Posterior vena cava (tissue), 2 donors: ENCODE measurements around the gene TPM2. TPM values are rescaled to one million over a fixed set of nuclear protein-coding genes. Genes with fewer than 3 reads are reported as not detected.

ENCODE experiments used
- DNase-seq: peaks from one replicate; pipeline ENCODE4 v3.0.0-alpha.2; 2020; ENCODE audit warnings: low spot score
- intact Hi-C, 2 donors: fragments of 100-400 bp; cut with DNase I; formaldehyde crosslinking; loops; one replicate each; pipeline versions ENCODE4 v1.14.1 to v1.14.2; 2022 to 2023
- long read RNA-seq, 2 donors: library from polyadenylated mRNA; unstranded; transcript quantifications; one replicate each; pipeline ENCODE4 v2.0.0, GENCODE V29; 2020 to 2021
- total RNA-seq, 2 donors: library from RNA; stranded (reverse); fragmentation: NEBNext Ultra II Directional; extraction: Animal tissue kit (Norgen Biotek cat#: 25700); gene quantifications; one replicate each; pipeline ENCODE4 v1.2.1, GENCODE V29; 2021
- donor health status: DM: yes; HTN: yes; CAD: no.
- donor health status: DM: yes; HTN: yes; CAD: no.

TPM2 gene
- 1,000 to 10,000 TPM; 2,096 to 3,529 TPM for total RNA-seq
- long read RNA-seq, donor 1, transcript TPM2-201 (9 exons, 1,018 nt): minor isoform, 9 of 703 reads
- long read RNA-seq, donor 1, transcript TPM2-203 (9 exons, 1,183 nt): major isoform, 578 of 703 reads
- long read RNA-seq, donor 1, transcript TPM2-212 (9 exons, 1,185 nt): minor isoform, 6 of 703 reads
- long read RNA-seq, donor 1, partial matches to known transcripts: 70 of 703 reads
- long read RNA-seq, donor 1, other reads (novel, unspliced or antisense): 40 of 703 reads
- long read RNA-seq, donor 2, transcript TPM2-212 (9 exons, 1,185 nt): minor isoform, 21 of 2,679 reads
- long read RNA-seq, donor 2, transcript TPM2-203 (9 exons, 1,183 nt): major isoform, 2,359 of 2,679 reads
- long read RNA-seq, donor 2, transcript TPM2-201 (9 exons, 1,018 nt): minor isoform, 13 of 2,679 reads
- long read RNA-seq, donor 2, partial matches to known transcripts: 92 of 2,679 reads
- long read RNA-seq, donor 2, other reads (novel, unspliced or antisense): 194 of 2,679 reads

GRCh38 chr9:35689542-35690293 is at the start of gene TPM2:
TPM2 (minus strand) TSS chr9:35689925; CDS start chr9:35689817, 108 bp downstream.
- DNase-seq: peak; percentile 92
- intact Hi-C loops: loop anchor here in 1 of 2 donors (2.0 kb wide), 1 partner anchor 29 kb away; no protein-coding TSS in a partner anchor

GRCh38 chr9:35738924-35739323 is 49.2 kb upstream of the TPM2 start:
- no peak for DNase-seq
- intact Hi-C loops: no loop called here

GRCh38 chr9:35738186-35738585 is 48.5 kb upstream of the TPM2 start:
- DNase-seq: no peak
- intact Hi-C loops: no loop called here

DNA sequence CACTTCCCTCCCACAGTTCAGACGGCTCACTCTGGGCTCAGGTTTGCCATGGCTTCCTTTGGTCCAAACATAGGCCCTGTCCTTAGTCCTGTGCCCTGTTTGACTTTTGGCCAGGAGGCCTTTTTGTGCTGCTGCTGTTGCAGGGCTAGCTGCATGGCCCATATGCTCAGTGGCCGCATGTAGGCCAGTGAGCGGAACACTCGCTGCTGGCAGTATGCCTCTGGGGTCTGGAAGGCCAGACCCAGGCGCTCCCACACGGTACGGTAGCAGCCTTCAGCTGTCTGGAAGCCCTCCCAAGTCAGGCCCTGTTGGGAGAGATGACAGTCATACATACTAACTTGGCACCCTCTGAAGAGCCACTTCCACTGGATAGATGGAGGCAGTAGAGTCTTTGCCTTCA is 47.4 kb upstream of the TPM2 start:
- intact Hi-C loops: no loop called here
- DNase-seq: no peak

DNA sequence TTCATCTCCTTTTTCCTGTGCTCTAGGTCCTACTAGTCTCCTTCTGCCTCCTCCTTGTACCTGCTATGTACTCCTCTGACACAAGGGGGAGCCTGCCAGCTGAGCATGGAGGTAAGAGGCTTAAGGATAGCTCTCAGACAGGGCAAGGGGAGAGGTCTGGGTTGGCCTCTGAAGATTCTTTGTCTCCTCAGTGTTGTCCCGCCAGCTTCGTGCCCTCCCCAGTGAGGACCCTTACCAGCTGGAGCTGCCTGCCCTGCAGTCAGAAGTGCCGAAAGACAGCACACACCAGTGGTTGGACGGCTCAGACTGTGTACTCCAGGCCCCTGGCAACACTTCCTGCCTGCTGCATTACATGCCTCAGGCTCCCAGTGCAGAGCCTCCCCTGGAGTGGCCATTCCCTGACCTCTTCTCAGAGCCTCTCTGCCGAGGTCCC is 46.5 kb upstream of the TPM2 start:
- intact Hi-C loops: no loop called here
- no peak for DNase-seq

DNA sequence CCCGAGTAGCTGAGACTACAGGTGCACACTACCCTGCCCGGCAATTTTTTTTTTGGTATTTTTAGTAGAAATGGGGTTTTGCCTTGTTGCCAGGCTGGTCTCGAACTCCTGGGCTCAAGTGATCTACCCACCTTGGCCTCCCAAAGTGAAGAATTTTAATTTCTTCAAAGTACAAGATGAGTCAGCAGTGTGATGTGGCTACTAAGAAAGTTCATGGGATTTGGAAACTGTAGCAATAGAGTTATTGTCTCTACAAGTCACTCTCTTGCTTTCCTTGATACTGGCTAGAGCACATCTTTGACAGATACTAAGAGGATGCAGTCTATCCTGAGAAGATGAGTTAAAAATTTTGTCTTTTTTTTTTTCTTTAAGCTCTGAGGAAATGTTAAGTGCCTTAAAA is 44.4 kb upstream of the TPM2 start:
- no peak for DNase-seq
- intact Hi-C loops: no loop called here

GRCh38 chr9:35732800-35733541 is 43.2 kb upstream of the TPM2 start:
- intact Hi-C loops: no loop called here

DNA sequence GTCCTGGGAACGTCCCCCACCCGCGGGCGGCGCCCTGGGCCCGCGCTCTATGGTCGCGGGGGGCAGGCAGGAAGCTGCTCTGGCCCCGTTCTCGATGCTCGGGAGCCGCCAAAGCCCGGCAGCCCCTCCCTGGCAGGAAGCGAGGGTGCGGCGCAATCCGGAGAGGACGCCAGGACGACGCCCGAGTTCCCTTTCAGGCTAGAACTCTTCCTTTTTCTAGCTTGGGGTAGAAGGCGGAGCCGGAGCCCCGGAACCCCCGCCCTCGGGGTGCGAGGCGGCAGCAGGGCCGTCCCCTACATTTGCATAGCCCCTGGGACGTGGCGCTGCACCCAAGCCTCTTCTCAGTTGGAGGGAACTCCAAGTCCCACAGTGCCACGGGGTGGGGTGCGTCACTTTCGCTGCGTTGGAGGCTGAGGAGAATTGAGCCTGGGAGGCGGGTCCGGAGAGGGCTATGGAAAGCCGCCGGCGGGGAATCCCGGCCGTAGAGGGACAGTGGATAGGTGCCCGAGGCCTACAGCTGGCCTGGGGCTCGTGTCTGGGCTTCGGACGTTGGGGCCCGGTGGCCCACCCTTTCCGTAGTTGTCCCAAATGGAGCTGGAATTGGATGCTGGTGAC is 42.6 kb upstream of the TPM2 start, which contains the start of the genes CREB3 and TLN1:
TSS of gene CREB3 (plus strand) at position 482 of the 615 bp plus-strand sequence. CDS start at position 589, 107 bp downstream.
TSS of gene TLN1 (minus strand) at position 11 of the 615 bp plus-strand sequence. CDS start 6,501 bp downstream, outside the sequence.
- DNase-seq: peak; percentile 100
- intact Hi-C loops: no loop called here

More at GRCh38 chr9:35732800-35733541, 43.2 kb upstream of the TPM2 start:
- no peak for DNase-seq

GRCh38 chr9:35731415-35732184 is 41.9 kb upstream of the TPM2 start:
- intact Hi-C loops: no loop called here
- DNase-seq: no peak

- intact Hi-C loops: no loop called here
- DNase-seq: no peak
Observed at GRCh38 chr9:35730486-35730854, 40.7 kb upstream of the TPM2 start.

GRCh38 chr9:35729700-35730485 is 40.2 kb upstream of the TPM2 start:
- DNase-seq: peak; percentile 89
- intact Hi-C loops: loop anchor here in 1 of 2 donors (2.0 to 5.0 kb wide), 2 partner anchors 35 to 68 kb away; no protein-coding TSS in a partner anchor

- intact Hi-C loops: loop anchor here in 1 of 2 donors (2.0 to 5.0 kb wide), 2 partner anchors 34 to 67 kb away; no protein-coding TSS in a partner anchor
- DNase-seq: no peak
Observed at GRCh38 chr9:35729101-35729500, 39.4 kb upstream of the TPM2 start.

GRCh38 chr9:35728041-35728971 is 38.6 kb upstream of the TPM2 start:
- peak; percentile 93 for DNase-seq
- intact Hi-C loops: loop anchor here in 1 of 2 donors (2.0 to 5.0 kb wide), 2 partner anchors 34 to 66 kb away; no protein-coding TSS in a partner anchor

- no peak for DNase-seq
- intact Hi-C loops: loop anchor here in 1 of 2 donors (2.0 to 5.0 kb wide), 2 partner anchors 33 to 65 kb away; no protein-coding TSS in a partner anchor
Observed at GRCh38 chr9:35727676-35728040, 37.9 kb upstream of the TPM2 start.

- DNase-seq: no peak
- intact Hi-C loops: loop anchor here in 1 of 2 donors (5.0 kb wide), 1 partner anchor 65 kb away; no protein-coding TSS in a partner anchor
Observed at GRCh38 chr9:35726931-35727330, 37.2 kb upstream of the TPM2 start.

DNA sequence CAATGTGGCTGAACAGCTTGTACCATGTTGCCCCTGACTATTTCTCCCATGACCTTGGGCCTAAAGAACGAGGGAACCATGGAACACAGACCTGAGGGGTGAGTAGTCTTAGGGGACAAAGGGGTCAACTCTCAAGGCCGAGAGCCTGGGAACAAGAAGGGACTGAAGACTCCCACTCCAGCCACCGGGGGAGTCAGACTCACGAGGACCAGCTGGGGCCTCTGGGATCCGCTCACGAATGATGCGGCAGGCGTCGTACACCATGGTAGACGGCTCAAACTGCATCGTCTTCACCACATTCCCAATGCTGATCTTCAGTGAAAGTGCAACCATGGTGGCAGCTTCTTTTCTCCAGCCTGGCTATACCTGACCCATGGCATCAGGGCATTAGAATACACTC is 35.6 kb upstream of the TPM2 start:
- DNase-seq: no peak
- intact Hi-C loops: loop anchor here in 1 of 2 donors (5.0 kb wide), 1 partner anchor 63 kb away; no protein-coding TSS in a partner anchor
